GM18861 (cell line): Measurements from ENCODE around the gene STRAP.
"Not testable (repeated sequence)": the region's sequence is repeated elsewhere in the genome, so short reads cannot be mapped to it uniquely, and the experiment has no call there.

Source experiments
- ATAC-seq: cut with Tn5 transposase; IDR thresholded peaks from one replicate; pipeline ENCODE4 v1.9.1; 2021; ENCODE audit not compliant: unreplicated experiment

Gene STRAP

DNA sequence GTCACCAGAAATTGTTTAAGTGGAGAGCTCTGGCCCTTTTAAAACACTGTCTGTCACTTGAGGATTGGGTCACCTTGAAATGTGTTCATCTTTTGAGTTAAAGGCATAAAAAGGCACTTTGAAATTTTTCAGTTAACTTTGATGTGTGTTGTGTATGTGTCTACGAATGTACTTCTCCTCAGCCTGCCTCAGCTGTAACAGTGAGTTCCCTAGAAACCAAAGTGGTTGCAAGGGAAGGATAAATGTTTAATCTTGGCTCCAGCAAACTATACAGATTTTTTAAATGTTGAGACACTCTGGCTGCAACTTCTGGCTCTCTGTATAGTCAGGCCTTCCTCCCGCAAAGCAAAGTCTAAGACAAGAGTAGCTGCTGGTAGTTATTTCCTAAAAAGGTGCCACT, 37.2 kb downstream of the STRAP start:
- ATAC-seq = no peak

DNA sequence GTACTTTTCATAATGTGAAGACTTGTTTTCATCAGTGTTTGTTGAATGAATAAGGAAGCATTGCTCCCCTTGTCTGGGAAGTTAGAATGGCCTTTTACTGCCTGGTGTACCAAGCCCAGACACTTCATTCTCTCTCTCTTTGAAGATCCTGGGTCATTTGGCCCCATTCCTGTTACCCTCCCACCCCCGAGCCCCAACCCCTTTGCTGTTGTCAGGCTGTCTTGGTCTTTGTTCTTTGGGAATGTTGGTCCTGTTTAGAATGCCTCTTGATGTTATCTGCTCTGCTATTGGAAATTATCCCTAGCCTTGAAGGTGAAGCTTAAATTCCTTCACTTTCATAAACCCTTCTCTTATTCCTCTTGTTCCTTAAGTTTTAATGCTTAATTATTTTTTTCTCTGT, 42.8 kb downstream of the STRAP start:
- ATAC-seq = no peak

DNA sequence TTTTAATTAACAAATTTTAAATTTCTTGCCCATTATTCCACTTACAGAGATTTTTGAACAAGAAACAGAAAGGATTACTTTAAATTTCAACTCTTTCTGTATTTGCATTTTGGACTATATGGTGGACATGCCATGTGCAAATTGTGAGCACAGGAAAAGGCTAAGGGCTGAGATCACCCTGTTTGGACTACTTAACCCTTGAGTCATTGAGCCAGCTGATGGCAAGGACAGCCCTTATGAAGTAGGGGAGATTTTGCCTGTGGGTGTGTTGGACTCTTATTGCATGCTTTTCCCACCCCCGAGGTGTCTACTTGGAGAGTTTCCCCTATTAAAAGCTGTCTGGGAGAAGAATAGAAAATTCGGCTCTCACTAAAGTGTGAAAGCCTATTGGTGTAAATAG, 46.2 kb downstream of the STRAP start:
- ATAC-seq = no peak

DNA sequence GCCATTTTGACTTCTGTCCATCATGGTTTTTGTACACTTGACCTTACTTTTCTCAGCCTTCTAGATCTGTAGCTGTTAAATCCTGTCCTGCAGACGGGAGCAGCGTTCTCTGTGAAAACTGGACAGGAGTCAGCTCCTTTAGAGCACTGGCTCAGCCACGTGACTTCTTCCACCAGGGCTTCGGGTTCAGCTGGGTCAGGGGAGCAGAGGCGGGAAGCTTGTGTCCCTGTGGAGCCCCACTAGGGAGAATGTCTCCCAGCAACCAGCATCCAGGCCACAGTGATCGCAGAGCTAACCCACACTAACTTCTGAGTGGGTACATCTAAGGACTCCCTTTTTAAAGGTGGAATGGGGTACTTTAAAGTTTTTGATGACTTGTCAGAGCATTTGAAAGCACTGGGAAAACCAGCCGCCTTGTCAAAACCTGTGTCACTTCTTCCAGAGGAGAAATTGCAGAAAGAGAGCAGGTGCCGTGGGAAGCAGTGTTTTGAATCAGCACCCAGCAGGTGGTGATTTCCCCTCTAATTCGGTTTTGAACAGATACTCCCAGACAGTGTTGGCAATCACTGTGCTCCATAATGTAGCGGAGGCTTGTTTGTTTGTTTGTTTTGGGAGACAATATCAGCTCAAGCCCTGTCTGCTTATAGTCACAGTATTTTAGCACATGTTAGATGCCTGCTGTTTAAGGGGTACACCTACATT, 46.8 kb downstream of the STRAP start:
- no peak for ATAC-seq

DNA sequence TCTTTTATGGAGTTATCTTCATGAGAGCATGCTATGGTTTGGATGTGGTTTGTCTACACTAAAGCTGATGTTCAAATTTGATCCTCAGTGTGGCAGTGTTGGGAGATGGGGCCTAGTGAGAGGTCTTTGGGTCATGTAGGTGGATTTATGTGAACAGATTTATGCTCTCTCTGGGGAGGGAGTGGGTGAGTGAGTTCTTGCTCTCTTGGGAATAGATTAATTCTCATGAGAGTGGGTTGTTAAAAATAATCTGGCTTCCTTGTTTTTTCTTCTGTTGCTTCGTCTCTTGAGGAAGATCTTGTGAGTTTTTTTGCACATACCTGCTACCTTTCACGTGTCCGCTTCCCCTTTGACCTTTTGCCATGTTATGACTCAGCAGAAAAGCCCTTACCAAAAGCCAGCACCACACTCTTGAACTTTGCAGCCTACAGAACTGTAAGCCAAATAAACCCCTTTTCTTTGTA, 49.4 kb downstream of the STRAP start:
- ATAC-seq = peak; percentile 65

DNA sequence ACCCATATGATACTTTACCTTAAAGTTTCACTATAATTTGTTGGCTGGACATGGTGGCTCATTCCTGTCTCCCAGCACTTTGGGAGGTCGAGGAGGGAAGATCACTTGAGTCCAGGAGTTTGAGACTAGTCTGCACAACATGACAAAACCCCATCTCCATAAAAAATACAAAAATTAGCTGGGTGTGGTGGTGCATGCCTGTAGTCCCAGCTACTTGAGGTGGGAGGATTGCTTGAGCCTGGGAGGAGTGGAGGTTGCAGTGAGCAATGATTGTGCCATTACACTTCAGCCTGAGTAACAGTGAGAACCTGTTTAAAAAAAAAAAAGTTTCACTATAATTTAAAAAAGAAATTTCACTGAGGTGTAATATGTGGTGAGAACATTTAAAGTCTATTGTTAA, 50.1 kb downstream of the STRAP start:
- ATAC-seq = no peak

DNA sequence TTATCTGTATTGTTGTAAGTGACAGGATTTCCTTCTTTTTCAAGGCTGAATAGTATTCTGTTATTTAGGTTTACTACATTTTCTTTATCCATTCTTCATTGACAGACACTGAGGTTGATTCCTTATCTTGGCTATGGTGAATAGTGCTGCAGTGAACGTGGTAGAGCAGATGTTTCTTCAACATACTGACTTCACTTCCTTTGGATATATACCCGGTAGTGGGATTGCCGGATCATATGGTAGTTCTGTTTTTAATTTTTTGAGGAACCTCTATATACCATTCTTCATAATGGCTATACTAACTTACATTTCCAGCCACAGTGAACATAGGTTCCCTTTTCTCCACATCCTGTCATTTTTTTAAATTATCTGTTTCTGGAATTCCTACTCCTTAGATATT, 50.8 kb downstream of the STRAP start:
- ATAC-seq = no peak

DNA sequence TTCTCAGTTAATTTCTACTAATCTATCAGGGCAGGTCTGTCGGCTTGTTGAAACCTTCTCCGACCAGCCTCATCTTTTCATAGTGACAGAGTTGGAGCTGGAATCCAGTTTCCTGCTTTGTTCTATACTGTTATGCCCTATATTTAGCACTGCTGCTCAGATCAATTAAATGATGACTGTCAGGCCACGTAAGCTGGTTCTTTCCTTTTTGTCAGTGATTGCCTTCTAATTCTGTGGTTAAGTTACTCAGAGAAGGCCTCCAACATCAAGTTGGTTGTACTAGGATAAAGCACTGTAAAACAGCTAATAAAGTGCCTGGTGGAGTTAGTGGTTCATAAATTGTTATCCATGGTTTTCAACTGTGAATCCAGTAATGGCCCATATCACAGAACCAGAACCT, 51.6 kb downstream of the STRAP start:
- no peak for ATAC-seq

DNA sequence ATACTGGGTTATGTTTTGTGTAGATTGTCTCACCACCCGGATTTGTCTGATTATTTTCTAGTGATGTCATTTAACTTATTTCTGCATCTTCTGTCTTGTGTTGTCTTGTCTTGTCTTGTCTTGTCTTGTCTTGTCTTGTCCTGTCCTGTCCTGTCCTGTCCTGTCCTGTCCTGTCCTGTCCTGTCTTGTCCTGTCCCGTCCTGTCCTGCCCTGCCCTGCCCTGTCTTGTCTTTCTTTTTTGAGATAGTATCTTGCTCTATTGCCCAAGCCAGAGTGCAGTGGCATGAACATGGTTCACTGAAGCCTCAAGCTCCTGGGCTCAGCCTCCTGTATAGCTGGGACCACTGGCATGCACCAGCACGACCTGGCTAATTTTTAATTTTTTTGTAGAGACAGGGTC, 54.6 kb downstream of the STRAP start:
- no peak for ATAC-seq

DNA sequence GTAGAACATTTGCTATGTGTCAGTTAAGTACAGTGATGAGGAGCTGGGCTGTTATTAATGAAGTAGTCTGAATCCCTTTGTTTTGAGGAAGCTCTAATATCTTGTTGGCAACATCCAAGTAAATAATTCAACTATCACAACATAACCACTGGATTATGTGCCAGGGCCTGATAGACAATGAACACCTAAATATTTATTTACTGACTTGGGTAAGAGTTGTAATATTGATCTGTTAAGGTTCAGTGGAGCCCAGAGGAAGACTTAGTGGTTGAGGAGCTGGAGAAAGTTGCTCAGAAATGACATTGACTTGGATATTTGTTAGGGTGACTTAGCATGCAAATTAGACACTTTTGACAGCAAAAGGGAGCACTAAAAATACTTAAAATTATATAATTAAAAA, 55.7 kb downstream of the STRAP start:
- ATAC-seq = no peak

DNA sequence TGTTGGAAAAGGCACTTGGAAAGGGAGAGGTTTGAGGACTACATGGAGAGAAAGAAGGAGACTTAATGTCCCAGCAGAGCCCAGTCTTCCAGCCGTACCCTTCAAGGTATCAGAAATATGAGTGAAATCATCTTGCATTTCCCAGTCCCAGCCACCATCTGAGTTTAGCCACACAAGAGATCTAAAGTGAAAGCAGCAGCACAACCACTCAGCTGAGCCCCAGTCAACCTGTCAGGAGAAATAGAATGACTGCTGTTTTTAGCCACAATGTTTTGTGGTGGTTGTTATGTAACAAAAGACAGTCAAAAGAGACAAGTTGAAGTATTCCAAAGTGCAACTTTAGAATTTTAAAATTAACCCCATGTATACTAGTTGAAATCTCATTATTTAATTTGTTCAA, 56.9 kb downstream of the STRAP start:
- ATAC-seq = no peak

DNA sequence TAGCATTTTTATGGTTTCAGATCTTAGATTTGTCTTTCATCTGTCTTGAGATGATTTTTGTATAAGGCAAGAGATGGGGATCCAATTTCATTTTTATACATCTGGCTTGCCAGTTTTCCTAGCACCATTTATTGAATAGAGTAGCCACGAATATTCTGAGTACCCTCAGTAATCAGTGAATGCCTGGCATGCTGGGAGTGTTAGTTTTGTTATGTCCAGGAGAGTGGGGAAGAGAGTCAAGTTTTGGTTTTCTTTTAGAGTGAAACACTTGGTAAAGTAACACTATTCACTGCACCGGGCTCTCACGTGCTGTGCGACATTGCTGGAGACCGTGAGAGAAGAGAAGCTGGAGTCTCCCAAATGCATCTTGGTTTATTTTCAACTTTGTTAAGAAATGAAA, 60.3 kb downstream of the STRAP start:
- no peak for ATAC-seq

DNA sequence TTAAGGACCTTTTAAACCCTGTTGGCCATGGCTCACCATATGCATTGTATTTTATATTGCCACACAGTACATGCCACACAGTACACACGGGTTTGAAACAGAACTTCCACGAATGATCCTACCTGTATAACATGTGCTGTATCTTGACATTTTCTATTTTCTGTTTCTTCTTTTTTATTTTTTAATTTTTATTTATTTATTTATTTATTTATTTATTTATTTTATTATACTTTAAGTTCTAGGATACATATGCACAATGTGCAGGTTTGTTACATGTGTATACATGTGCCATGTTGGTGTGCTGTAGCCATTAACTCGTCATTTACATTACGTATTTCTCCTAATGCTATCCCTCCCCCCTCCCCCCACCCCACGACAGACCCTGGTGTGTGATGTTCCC, 61.3 kb downstream of the STRAP start:
- ATAC-seq = not testable (repeated sequence)

DNA sequence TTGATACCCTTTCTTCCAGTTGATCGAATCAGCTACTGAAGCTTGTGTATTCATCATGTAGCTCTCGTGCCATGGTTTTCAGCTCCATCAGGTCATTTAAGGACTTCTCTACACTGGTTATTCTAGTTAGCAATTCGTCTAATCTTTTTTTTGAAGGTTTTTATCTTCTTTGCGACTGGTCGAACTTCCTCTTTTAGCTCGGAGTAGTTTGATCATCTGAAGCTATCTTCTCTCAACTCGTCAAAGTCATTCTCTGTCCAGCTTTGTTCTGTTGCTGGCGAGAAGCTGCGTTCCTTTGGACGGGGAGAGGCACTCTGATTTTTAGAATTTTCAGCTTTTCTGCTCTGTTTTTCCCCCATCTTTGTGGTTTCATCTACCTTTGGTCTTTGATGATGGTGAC, 66.3 kb downstream of the STRAP start:
- ATAC-seq = not testable (repeated sequence)
